Transverse colon (tissue), 4 donors: ENCODE measurements around the gene PCAT6.

Source experiments
- CTCF ChIP-seq, 5 experiments: fragments of 200-600 bp in 3 of 5; fragments of 450-650 bp in 2 of 5; sonication (generic) in 3 of 5; IDR thresholded peaks; 1 replicate in 2 of 5; 2 replicates in 3 of 5; pipeline ENCODE4 v1.5.1; 2016 to 2017; ENCODE audit warnings: antibody characterized with exemption in 5 of 5, inconsistent platforms in 3 of 5, mild to moderate bottlenecking in 2 of 5, moderate library complexity in 1 of 5
- EP300 ChIP-seq: sonication (generic); formaldehyde crosslinking; IDR thresholded peaks from one replicate; pipeline ENCODE4 v1.6.1; 2017; ENCODE audit warnings: antibody characterized with exemption, low read depth
- POLR2AphosphoS5 ChIP-seq, 3 donors: sonication (generic); formaldehyde crosslinking; IDR thresholded peaks; one replicate each; pipeline ENCODE4 v1.6.1; 2016; ENCODE audit warnings: antibody characterized with exemption in 3 of 3

GRCh38 chr1:202796670-202797069 is 14.1 kb upstream of the PCAT6 start:
- TF ChIP-seq POLR2AphosphoS5 (IDR thresholded peaks at IDR 0.05), result no peak
- TF ChIP-seq CTCF (IDR thresholded peaks at IDR 0.05), result no peak
- no peak for TF ChIP-seq EP300
